AG04449 (cell line): Measurements from ENCODE around the gene C9orf50.

Source experiments
- CTCF ChIA-PET: fragments of 350-600 bp; formaldehyde crosslinking; extraction: SDS; loops from one replicate; lab custom pipeline; 2021; ENCODE audit warnings: antibody characterized with exemption; lab: Yijun Ruan, JAX
- POLR2A ChIA-PET: fragments of 400-600, 350-600 bp; formaldehyde crosslinking; extraction: SDS; loops from one replicate; lab custom pipeline; 2020; ENCODE audit warnings: antibody characterized with exemption, inconsistent platforms; lab: Yijun Ruan, JAX
- DNase-seq: peaks from one replicate; pipeline ENCODE4 v3.0.0-alpha.2; 2010; ENCODE audit warnings: low read depth, low spot score
- H3K4me3 ChIP-seq: 2 replicates; pipeline ENCODE4 v1.5.1; 2011; ENCODE audit warnings: low read depth, mild to moderate bottlenecking, control low read depth, low read length
- CTCF ChIP-seq: IDR thresholded peaks from one replicate; pipeline ENCODE4 v1.5.1; 2011; ENCODE audit warnings: mild to moderate bottlenecking, moderate library complexity, low read length, control low read depth, inconsistent platforms; ENCODE audit not compliant: insufficient read depth; ENCODE audit errors: missing control alignments

The C9orf50 gene

DNA sequence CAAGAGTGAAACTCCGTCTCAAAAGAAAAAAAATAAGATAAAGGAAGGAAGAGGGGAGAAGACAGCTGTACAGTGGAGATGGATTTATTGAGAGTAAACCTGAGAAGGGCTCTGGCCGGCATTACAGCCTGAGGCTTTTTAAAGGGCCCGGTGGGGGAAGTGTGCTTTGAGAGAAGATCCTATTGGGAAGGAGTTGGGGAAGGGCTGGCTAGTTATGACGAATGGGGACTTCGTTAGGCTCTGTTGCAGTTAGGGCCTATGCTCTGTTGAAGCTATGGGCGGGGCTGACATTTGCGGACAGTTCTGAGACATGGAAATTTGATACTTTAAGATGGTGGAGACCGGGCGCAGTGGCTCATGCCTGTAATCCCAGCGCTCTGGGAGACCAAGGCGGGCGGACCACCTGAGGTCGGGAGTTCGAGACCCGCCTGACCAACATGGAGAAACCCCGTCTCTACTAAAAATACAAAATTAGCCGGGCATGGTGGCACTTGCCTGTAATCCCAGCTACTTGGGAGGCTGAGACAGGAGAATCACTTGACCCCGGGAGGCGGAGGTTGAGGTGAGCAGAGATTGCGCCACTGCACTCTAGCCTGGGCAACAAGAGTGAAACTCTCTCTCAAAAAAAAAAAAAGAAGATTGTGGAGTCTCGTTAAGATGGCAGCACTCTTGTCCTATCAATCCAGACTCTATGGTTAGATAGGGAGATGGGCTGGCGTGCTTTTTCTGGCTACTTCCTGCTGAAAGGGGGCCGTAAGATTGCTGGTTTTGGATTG lies 33.2 kb downstream of the C9orf50 start:
- ChIA-PET POLR2A (interaction anchor here (0.9 to 2.0 kb wide), 4 partner anchors 9 to 445 kb away, joined by 3 to 9 read pairs (median 4); no protein-coding TSS in a partner anchor), CTCF (interaction anchor here (1.0 to 2.5 kb wide), 5 partner anchors 8 to 449 kb away, joined by 3 to 11 read pairs (median 7); no protein-coding TSS in a partner anchor)
- TF ChIP-seq CTCF, result no peak
- no peak for DNase-seq
- H3K4me3 ChIP-seq, result no peak overlapping the region

DNA sequence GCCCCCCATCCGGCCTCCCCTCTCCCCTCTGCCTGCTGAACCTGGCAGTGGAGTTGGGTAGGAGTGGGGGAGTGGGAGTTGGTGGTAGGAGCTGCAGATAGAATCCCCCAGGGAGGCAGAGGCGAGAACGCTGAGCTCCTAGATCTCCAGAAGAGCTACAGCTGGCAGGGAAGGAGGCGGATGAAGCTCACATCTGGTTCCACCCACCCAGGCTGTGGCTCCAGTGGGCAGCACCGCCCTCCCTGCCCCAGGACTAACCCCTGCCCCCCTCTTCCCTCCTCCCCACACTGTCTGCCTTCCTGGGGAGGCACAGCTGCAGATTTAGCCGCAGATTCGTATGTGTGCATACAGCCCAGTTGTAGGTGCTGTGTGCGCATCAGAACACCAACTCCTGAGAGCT lies 34.2 kb downstream of the C9orf50 start:
- CTCF ChIA-PET, result interaction anchor here (1.4 to 2.5 kb wide), 4 partner anchors 9 to 448 kb away, joined by 4 to 11 read pairs (median 8); no protein-coding TSS in a partner anchor
- no peak overlapping the region for H3K4me3 ChIP-seq
- DNase-seq, result no peak
- POLR2A ChIA-PET, result interaction anchor here (0.8 to 2.0 kb wide), 6 partner anchors 10 to 444 kb away, joined by 3 to 9 read pairs (median 3); no protein-coding TSS in a partner anchor
- no peak for TF ChIP-seq CTCF

DNA sequence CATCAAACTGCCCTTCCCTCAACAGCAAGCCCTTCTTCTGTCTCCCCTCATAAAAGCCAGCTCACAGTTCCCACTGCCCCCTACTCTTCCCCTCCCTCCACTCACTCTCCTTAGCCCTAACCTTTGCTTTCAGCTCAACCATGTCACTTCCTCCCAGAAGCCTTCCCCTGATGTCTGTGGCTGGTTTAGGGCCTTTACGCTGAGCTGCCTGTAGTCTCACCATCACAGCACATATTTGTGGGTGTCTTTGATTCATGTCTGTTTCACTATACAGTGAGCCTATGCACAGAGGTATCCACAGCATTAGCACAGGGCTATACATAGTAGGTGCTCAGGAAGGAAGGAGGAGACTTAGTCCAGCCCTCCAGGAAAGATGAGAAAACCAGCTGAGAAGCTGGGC lies 34.7 kb downstream of the C9orf50 start:
- H3K4me3 ChIP-seq, result no peak overlapping the region
- no peak for DNase-seq
- POLR2A ChIA-PET, result interaction anchor here (0.8 to 2.0 kb wide), 5 partner anchors 10 to 90 kb away, joined by 3 to 9 read pairs (median 3); no protein-coding TSS in a partner anchor
- TF ChIP-seq CTCF, result no peak
- CTCF ChIA-PET, result interaction anchor here (1.4 to 2.5 kb wide), 4 partner anchors 10 to 447 kb away, joined by 4 to 11 read pairs (median 8); no protein-coding TSS in a partner anchor

DNA sequence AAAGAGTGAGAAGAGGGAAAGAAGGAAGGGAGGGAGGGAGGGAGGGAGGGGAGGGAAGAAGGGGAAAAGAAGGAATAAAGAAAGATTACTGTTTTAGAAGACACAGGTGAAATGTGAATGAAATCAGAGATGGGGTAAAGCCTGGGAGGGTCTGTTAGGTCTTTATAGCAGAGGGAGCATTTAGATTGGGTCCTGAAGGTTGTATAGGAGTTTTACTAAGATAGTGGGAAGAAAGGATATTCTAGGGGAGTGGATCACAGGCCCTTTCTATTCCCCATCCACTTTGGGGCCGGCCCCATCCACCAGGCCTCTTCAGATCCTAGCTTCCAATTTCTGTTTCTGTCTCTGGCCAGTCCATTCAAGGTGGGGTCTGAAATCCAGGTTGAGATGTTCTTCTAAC lies 35.5 kb downstream of the C9orf50 start:
- no peak for DNase-seq
- POLR2A ChIA-PET, result interaction anchor here (0.6 kb wide), 1 partner anchor 13 kb away, joined by 3 read pairs; no protein-coding TSS in a partner anchor
- TF ChIP-seq CTCF, result no peak
- CTCF ChIA-PET, result interaction anchor here (1.1 to 1.6 kb wide), 5 partner anchors 8 to 411 kb away, joined by 3 to 4 read pairs (median 3); no protein-coding TSS in a partner anchor
- no peak overlapping the region for H3K4me3 ChIP-seq

DNA sequence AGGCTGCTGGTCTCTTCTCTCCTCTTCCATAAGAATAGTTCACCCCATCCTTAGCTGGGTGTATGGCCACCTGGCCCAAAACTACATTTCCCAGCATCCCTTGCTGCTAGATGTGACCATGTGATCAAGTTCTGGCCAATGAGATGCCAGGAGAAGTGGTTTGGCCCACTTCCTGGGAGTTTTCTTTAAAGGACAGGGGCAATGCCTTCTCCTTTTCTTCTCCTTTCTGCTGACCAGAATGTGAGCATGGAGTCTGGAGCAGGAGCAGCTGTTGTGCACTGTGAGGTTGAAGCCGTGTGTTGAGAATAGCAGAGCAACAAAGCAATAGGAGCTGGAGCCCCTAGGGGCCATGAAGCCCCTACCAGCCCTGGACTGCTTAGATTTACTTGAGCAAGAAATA lies 36.8 kb downstream of the C9orf50 start:
- CTCF ChIA-PET, result interaction anchor here (1.1 to 2.3 kb wide), 7 partner anchors 9 to 452 kb away, joined by 3 to 7 read pairs (median 4); no protein-coding TSS in a partner anchor
- POLR2A ChIA-PET, result interaction anchor here (1.3 kb wide), 1 partner anchor 406 kb away, joined by 3 read pairs; the partner anchor contains the start of gene IER5L
- no peak for TF ChIP-seq CTCF
- no peak overlapping the region for H3K4me3 ChIP-seq
- no peak for DNase-seq
